ENCODE results near the gene C20orf204.

DNA sequence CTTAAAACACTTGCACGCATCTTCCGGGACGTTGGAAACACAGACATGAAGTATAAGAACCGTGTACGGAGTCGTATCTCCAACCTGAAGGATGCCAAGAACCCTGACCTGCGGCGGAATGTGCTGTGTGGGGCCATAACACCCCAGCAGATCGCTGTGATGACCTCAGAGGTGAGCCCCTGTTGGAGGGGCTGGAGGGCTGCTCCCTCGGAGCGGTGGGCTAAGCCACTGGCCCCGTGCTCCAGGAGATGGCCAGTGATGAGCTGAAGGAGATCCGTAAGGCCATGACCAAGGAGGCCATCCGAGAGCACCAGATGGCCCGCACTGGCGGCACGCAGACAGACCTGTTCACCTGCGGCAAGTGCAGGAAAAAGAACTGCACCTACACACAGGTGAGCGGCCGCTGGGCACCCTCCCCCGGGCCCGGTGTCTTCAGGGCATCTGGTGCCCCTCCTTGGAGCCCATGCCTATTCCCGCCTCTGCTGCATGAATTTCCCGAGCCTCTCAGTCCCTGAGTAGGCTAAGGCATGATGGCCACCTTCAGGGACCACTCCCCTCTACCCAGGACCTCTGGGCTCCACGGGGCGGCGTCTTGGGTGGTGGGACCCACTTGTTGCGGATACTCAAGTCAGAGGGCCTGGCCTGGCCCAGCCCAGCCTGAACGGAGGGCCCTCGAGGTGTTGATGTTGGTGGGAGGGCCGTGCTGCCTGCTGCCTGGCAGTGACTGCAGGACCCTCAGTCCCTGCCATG, 34.4 kb downstream of the C20orf204 start:
- no peak for TF ChIP-seq CTCF (conservative IDR thresholded peaks at IDR 0.05; ENCODE audit: low read depth, low read length)
- TF ChIP-seq EZH2 (IDR thresholded peaks at IDR 0.05; ENCODE audit: low read length, unreplicated experiment): no peak
- TF ChIP-seq EZH2phosphoT487 (IDR thresholded peaks at IDR 0.05; ENCODE audit: borderline replicate concordance, low read length): no peak

Data from PC-3 (cell line).